Neural cell (in vitro differentiated cells): ENCODE results near the gene NDUFA9. TPM values are rescaled to one million over a fixed set of nuclear protein-coding genes. Genes with fewer than 3 reads are reported as not detected.

ENCODE experiments used
- H2AFZ ChIP-seq: fragments of 200-600, 300-800 bp; sonication (generic), shearing (Covaris generic); 2 replicates; pipeline ENCODE4 v1.6.0; 2014; ENCODE audit warnings: low read depth, mild to moderate bottlenecking, antibody characterized with exemption, low read length, moderate library complexity
- H3F3A ChIP-seq: fragments of 200-600 bp; shearing (Covaris generic); 2 replicates; pipeline ENCODE4 v1.6.1; 2016; ENCODE audit warnings: mild to moderate bottlenecking, moderate library complexity, mixed read lengths, antibody characterized with exemption, low read length; ENCODE audit not compliant: insufficient read depth, poor library complexity, severe bottlenecking
- H3K27ac ChIP-seq: fragments of 200-600, 300-800 bp; sonication (generic), shearing (Covaris generic); 2 replicates; pipeline ENCODE4 v1.5.1; 2014; ENCODE audit warnings: mild to moderate bottlenecking, low read length, moderate library complexity
- H3K27me3 ChIP-seq: fragments of 300-800, 200-600 bp; sonication (generic), shearing (Covaris generic); 2 replicates; pipeline ENCODE4 v1.6.0; 2014; ENCODE audit warnings: mild to moderate bottlenecking, low read depth, low read length, moderate library complexity; ENCODE audit not compliant: insufficient read depth
- H3K36me3 ChIP-seq: fragments of 300-800, 200-600 bp; sonication (generic), shearing (Covaris generic); 2 replicates; pipeline ENCODE4 v1.5.1; 2014; ENCODE audit warnings: mild to moderate bottlenecking, antibody characterized with exemption, low read length, moderate library complexity; ENCODE audit not compliant: insufficient read depth
- H3K4me2 ChIP-seq: fragments of 300-800, 200-600 bp; sonication (generic), shearing (Covaris generic); 2 replicates; pipeline ENCODE4 v1.6.0; 2014; ENCODE audit warnings: mild to moderate bottlenecking, low read length
- H3K4me3 ChIP-seq: fragments of 300-800, 200-600 bp; sonication (generic), shearing (Covaris generic); 2 replicates; pipeline ENCODE4 v1.5.1; 2014; ENCODE audit warnings: mild to moderate bottlenecking, low read length, moderate library complexity
- H3K79me2 ChIP-seq: fragments of 200-600 bp; shearing (Covaris generic); replicated peaks from 2 replicates; pipeline ENCODE4 v1.6.0; 2014; ENCODE audit warnings: mild to moderate bottlenecking, low read length, moderate library complexity; ENCODE audit not compliant: insufficient read depth
- H3K9ac ChIP-seq: fragments of 300-800, 200-600 bp; sonication (generic), shearing (Covaris generic); 2 replicates; pipeline ENCODE4 v1.6.1; 2016; ENCODE audit warnings: mild to moderate bottlenecking, low read length, mixed read lengths
- H3K9me2 ChIP-seq: fragments of 200-600 bp; shearing (Covaris generic); 2 replicates; pipeline ENCODE4 v1.6.1; 2016; ENCODE audit warnings: mild to moderate bottlenecking, low read length, mixed read lengths; ENCODE audit not compliant: insufficient read depth
- H3K9me3 ChIP-seq: fragments of 200-600, 300-800 bp; sonication (generic), shearing (Covaris generic); 2 replicates; pipeline ENCODE4 v1.6.1; 2016; ENCODE audit warnings: mild to moderate bottlenecking, mixed run types, low read length, moderate library complexity, mixed read lengths
- H4K20me1 ChIP-seq: fragments of 200-600 bp; shearing (Covaris generic); 2 replicates; pipeline ENCODE4 v1.6.1; 2016; ENCODE audit warnings: mild to moderate bottlenecking, mixed run types; ENCODE audit not compliant: insufficient read depth
- CTCF ChIP-seq: fragments of 450-650 bp; IDR thresholded peaks from 2 replicates; pipeline ENCODE4 v1.5.1; 2014; ENCODE audit warnings: antibody characterized with exemption, mild to moderate bottlenecking, moderate library complexity; ENCODE audit not compliant: poor library complexity, severe bottlenecking
- EP300 ChIP-seq: fragments of 450-650 bp; conservative IDR thresholded peaks from 2 replicates; pipeline ENCODE4 v1.6.1; 2014; ENCODE audit warnings: antibody characterized with exemption, mild to moderate bottlenecking, moderate library complexity; ENCODE audit not compliant: poor library complexity, severe bottlenecking
- EZH2 ChIP-seq: fragments of 200-600, 300-800 bp; shearing (Covaris generic), sonication (generic); IDR thresholded peaks from 2 replicates; pipeline ENCODE4 v1.6.1; 2014; ENCODE audit warnings: antibody characterized with exemption, low read length, borderline replicate concordance, mild to moderate bottlenecking; ENCODE audit not compliant: insufficient read depth, poor library complexity, severe bottlenecking
- MXI1 ChIP-seq: fragments of 450-650 bp; conservative IDR thresholded peaks from 2 replicates; pipeline ENCODE4 v1.6.1; 2014; ENCODE audit warnings: antibody characterized with exemption, mild to moderate bottlenecking; ENCODE audit not compliant: poor library complexity, severe bottlenecking
- POLR2AphosphoS5 ChIP-seq: IDR thresholded peaks from 2 replicates; pipeline ENCODE4 v1.6.1; 2012
- RAD21 ChIP-seq: fragments of 450-650 bp; conservative IDR thresholded peaks from 2 replicates; pipeline ENCODE4 v1.6.1; 2014; ENCODE audit warnings: antibody characterized with exemption, mild to moderate bottlenecking, moderate library complexity
- REST ChIP-seq: IDR thresholded peaks from 2 replicates; pipeline ENCODE4 v1.6.1; 2012; ENCODE audit warnings: borderline replicate concordance
- SMC3 ChIP-seq: fragments of 450-650 bp; conservative IDR thresholded peaks from 2 replicates; pipeline ENCODE4 v1.6.1; 2014; ENCODE audit warnings: antibody characterized with exemption, mild to moderate bottlenecking, moderate library complexity; ENCODE audit not compliant: poor library complexity
- TAF1 ChIP-seq: IDR thresholded peaks from 2 replicates; pipeline ENCODE4 v1.6.1; 2012; ENCODE audit warnings: low read depth
- polyA plus RNA-seq: library from polyadenylated mRNA; depleted of rRNA; stranded (reverse); fragments of >200 nt; gene quantifications from 2 replicates; pipeline ENCODE4 v1.2.3, GENCODE V29; 2014

Gene NDUFA9
- polyA plus RNA-seq, 1 donor from 2014 or later: 73.3 TPM

- no peaks in the 10 kb centered on the region for H3K27me3 ChIP-seq
- H3K4me2 ChIP-seq: peak overlapping the region; percentile 81
- peaks cover 4% of the 10 kb centered on the region for H3F3A ChIP-seq
- peak overlapping the region; percentile 89 for H3K9ac ChIP-seq
- no peak for TF ChIP-seq TAF1
- TF ChIP-seq MXI1: no peak
- TF ChIP-seq REST: no peak
- no peak for TF ChIP-seq POLR2AphosphoS5
- TF ChIP-seq CTCF: no peak
- no peak for TF ChIP-seq RAD21
- no peak for TF ChIP-seq EZH2
- no peak for TF ChIP-seq SMC3
- no peak for TF ChIP-seq EP300
- peak overlapping the region; percentile 94 for H3K27ac ChIP-seq
- H3K36me3 ChIP-seq: peaks cover 2% of the 10 kb centered on the region
- no peaks in the 10 kb centered on the region for H3K9me3 ChIP-seq
- H2AFZ ChIP-seq: peak overlapping the region; percentile 98
- H4K20me1 ChIP-seq: no peaks in the 10 kb centered on the region
- H3K79me2 ChIP-seq: peaks cover 46% of the 10 kb centered on the region
- peak overlapping the region; percentile 69 for H3K4me3 ChIP-seq
- H3K9me2 ChIP-seq: no peaks in the 10 kb centered on the region
Measured at GRCh38 chr12:4649358-4649661, 396 bp downstream of the NDUFA9 start.

- H3K27me3 ChIP-seq: no peaks in the 10 kb centered on the region
Measured at GRCh38 chr12:4653257-4653656, 4.3 kb downstream of the NDUFA9 start.

More at GRCh38 chr12:4653257-4653656, 4.3 kb downstream of the NDUFA9 start:
- Histone ChIP-seq H3K9me3 (no peaks in the 10 kb centered on the region), H3F3A (peaks cover 1% of the 10 kb centered on the region), H4K20me1 (no peaks in the 10 kb centered on the region), H2AFZ (no peak overlapping the region), H3K9me2 (no peaks in the 10 kb centered on the region), H3K4me3 (no peak overlapping the region), H3K4me2 (no peak overlapping the region), H3K27ac (no peak overlapping the region), H3K79me2 (peaks cover 48% of the 10 kb centered on the region), H3K36me3 (peaks cover 11% of the 10 kb centered on the region), H3K9ac (no peak overlapping the region)
- TF ChIP-seq REST (no peak), RAD21 (no peak), MXI1 (no peak), EP300 (no peak), TAF1 (no peak), EZH2 (no peak), POLR2AphosphoS5 (no peak), CTCF (no peak), SMC3 (no peak)
